ENCODE results near the gene LRPPRC.

GRCh38 chr2:43927442-43927841 lies 68.3 kb downstream of the LRPPRC start:
- TF ChIP-seq CTCF (IDR thresholded peaks at IDR 0.05; ENCODE audit: insufficient read depth, low read length, poor library complexity, severe bottlenecking) (no peak), EZH2phosphoT487 (conservative IDR thresholded peaks at IDR 0.05; ENCODE audit: low read length) (no peak)
